IMR-90 (cell line): ENCODE results near the gene KAZN.

Experiments used
- CEBPB ChIP-seq: IDR thresholded peaks from 2 replicates; pipeline ENCODE4 v1.6.1; 2012; ENCODE audit warnings: low read depth, low read length, improper control_type of control experiment
- CHD1 ChIP-seq: IDR thresholded peaks from 2 replicates; pipeline ENCODE4 v1.6.1; 2012; ENCODE audit warnings: low read depth, low read length, improper control_type of control experiment
- CTCF ChIP-seq: conservative IDR thresholded peaks from 2 replicates; pipeline ENCODE4 v1.5.1; 2012; ENCODE audit warnings: mild to moderate bottlenecking, low read depth, low read length, improper control_type of control experiment
- FOS ChIP-seq: fragments of 150-350 bp; IDR thresholded peaks from 2 replicates; pipeline ENCODE4 v1.6.1; 2016; ENCODE audit warnings: low read depth, low read length
- POLR2A ChIP-seq: IDR thresholded peaks from 2 replicates; pipeline ENCODE4 v1.6.1; 2012; ENCODE audit warnings: mild to moderate bottlenecking, low read depth, low read length
- RFX5 ChIP-seq: IDR thresholded peaks from 2 replicates; pipeline ENCODE4 v1.8.0; 2012; ENCODE audit warnings: low read depth, mild to moderate bottlenecking, low read length, moderate library complexity
- SMC3 ChIP-seq: fragments of 150-350 bp; IDR thresholded peaks from 2 replicates; pipeline ENCODE4 v1.6.1; 2016; ENCODE audit warnings: low read depth, mild to moderate bottlenecking, antibody characterized with exemption, low read length, moderate library complexity

- no peak for TF ChIP-seq CTCF
- no peak for TF ChIP-seq SMC3
- TF ChIP-seq POLR2A = no peak
- no peak for TF ChIP-seq CHD1
- TF ChIP-seq RFX5 = no peak
- TF ChIP-seq CEBPB = no peak
- TF ChIP-seq FOS = no peak
Measured at GRCh38 chr1:14875524-14876509, 277.3 kb downstream of the KAZN start.
